ENCODE data around the gene MSH3.
"Not testable (repeated sequence)": the region's sequence is repeated elsewhere in the genome, so short reads cannot be mapped to it uniquely, and the experiment has no call there.

The MSH3 gene

GRCh38 chr5:80799041-80799440 lies 144.6 kb downstream of the MSH3 start:
- DNase-seq, result no peak

DNA sequence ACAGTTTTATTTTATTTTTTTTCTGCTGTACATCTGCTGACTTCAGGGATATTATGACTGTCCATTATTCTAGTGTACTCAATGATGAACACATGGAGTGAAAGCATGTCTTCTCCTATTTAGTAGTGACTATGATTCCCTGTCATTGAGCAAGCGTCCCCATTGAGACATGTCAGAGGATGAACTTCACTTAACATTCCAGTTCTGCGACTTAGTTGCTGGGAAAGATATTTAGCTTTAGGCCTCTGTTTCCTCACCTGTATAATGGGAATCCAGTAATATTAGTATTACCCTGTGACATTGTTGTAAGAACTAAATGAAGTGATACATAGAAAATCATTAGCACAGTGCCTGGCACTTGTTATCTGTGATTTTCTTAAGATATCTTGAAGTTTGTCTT lies 145.1 kb downstream of the MSH3 start:
- no peak for DNase-seq

- no peak for DNase-seq
Measured at GRCh38 chr5:80804332-80804731, 149.9 kb downstream of the MSH3 start.

DNA sequence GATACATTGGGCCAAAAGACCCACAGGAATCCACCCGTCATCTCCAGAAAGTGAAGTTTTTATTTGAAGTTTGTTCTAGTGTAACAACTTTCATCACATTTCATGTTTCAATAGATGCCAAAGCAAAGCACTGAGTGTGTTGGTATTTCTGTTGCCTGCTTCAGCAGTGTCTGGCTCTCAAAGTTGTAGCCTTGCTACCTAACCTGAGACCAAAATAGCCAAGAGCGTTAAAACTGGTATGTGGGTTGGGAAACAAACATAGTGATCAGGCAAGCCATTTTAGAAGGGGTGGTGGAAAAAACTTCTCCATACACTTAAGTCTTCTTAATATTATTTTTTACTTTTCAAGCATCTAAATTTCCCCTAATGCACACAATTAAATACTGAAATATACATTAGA lies 150.6 kb downstream of the MSH3 start:
- no peak for DNase-seq

- no peak for DNase-seq
Measured at GRCh38 chr5:80806929-80807328, 152.5 kb downstream of the MSH3 start.

- no peak for DNase-seq
Measured at GRCh38 chr5:80809451-80809850, 155.0 kb downstream of the MSH3 start.

DNA sequence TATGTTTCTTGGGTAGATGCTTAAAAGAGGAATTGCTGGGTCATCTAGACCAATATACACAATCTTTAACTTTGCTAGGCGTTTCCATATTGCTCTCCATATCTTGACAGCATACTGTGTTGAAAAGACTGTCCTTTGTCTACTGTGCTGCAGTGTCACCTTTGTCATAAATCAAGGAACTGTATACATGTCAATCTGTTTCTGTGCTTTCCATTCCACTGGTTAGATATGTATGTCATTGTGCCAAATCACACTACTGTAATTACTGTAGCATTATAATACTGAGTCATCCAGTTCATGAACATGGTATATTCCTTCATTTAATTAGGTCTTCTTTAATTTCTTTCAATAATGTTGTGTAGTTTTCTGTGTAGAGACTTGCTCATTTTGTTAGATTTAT lies 156.0 kb downstream of the MSH3 start:
- DNase-seq, result no peak

DNA sequence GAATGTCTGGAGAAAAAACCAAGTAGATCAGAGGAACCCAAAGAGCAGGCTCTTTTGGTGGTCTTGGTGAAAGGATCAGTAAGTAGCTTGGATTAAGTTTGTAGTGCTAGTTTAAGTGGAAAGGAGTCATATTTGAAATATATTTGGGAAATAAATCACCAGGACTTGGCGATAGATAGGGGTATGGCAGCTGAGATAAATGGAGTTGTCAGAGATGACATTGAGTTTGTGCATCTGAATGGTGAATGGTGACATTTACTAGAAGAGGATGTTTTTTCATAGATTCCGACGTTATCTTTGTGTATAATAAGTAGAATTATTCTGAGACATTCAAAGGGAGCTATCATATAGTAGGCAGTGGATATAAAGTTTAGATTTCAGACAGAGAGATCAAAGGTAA lies 162.1 kb downstream of the MSH3 start:
- no peak for DNase-seq

- no peak for DNase-seq
Measured at GRCh38 chr5:80820685-80821084, 166.2 kb downstream of the MSH3 start.

DNA sequence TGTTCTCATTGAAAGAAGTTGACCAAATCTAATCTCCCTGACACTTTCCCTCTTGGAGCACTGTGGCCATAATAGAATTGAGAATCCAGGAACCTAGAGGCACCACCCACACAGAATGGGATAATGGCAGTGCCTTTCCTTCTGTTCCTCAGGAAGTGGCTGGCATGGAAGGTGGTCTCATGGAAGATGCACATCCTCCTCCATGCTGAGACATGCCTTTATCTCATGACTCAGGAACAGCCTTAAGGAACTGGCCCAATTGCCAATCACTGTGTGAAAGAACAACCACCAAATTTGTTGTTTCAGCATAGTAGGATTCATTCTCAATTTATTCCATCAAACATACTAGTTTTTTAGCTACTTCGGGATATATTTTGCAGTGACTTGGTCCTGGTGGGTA lies 168.2 kb downstream of the MSH3 start:
- DNase-seq, result no peak

DNA sequence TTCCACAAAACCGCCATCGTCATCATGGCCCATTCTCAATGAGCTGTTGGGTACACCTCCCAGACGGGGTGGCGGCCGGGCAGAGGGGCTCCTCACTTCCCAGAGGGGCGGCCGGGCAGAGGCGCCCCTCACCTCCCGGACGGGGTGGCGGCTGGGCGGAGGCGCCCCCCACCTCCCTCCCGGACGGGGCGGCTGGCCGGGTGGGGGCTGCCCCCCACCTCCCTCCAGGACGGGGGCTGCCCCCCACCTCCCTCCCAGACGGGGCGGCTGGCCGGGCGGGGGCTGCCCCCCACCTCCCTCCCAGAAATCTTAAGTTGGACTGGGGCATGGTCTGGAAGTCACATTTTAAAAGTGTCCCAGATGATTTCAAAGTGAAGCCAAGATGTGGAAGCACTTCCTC lies 169.7 kb downstream of the MSH3 start:
- DNase-seq, result not testable (repeated sequence)

DNA sequence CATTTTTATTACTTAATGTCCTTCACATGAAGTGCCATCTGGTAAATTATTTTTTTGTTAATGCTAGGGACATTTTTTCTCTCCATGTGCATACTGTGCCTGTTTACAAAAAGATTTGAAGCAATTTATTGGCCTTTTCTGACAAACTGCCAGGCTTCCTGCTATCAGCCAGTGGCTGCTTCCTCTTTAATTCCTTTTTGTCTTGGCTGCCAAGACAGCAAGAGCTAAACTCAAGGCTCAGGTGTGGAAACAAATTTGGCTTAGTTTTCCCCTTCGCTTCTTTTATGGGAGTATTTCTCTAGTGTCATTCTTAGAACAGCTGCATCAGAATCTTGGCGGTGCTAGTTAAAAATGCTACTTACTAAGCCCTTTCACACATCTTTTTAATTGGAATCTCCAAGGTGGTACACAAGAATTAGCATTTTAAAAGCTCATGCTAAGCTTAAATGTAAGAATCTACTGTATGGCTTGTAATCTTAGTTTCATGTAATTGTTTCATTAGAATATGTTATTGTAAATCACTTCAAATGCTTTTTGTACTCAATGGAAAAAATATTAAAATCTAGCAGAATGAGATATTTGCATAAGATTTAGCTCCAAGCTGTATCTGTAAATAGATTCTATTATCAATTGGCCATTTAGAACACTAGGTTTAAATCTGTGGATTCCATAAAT lies 171.5 kb downstream of the MSH3 start:
- DNase-seq, result no peak

DNA sequence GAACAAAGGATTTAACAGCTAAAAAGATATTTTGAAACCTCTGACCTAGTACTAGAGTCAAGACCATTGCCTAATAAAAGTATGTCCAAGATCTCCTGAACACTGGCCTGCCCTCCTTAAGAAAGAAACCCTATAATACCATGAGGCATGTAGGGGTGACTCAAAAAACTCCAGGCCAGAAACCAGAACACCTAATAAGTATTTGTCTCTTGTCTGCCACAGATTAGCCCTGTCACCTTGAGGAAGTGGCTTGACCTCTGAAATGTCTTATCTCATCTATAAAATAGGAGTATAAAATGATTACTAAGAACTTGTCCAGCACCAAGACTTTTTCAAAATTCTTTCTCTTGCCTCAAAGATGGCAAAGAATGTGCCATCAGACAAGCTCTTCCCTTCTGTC lies 180.3 kb downstream of the MSH3 start:
- DNase-seq, result no peak

DNA sequence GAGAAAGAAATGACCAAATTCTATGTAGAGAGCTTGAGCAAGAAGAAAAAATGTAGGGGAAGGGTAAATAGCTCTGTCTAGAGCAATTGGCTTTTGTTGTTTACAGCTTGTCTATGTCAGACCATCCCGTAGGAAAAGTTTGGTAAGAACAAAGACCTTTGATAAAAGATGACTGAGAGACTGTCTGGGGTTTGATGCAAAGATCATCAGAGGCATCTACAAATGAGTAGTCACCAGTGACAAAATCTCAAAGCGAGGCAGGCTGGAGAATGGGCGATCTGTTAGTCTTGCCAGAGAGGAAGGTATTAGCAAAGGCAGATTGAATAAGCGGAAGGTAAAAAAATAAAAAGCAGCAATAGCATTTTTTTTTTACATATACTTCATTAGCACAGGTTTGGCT lies 180.7 kb downstream of the MSH3 start:
- no peak for DNase-seq

- DNase-seq, result peak; percentile 34 to 44
Measured at GRCh38 chr5:80837679-80838078, 183.2 kb downstream of the MSH3 start.

- not testable (repeated sequence) for DNase-seq
Measured at GRCh38 chr5:80841026-80841797, 186.8 kb downstream of the MSH3 start.

DNA sequence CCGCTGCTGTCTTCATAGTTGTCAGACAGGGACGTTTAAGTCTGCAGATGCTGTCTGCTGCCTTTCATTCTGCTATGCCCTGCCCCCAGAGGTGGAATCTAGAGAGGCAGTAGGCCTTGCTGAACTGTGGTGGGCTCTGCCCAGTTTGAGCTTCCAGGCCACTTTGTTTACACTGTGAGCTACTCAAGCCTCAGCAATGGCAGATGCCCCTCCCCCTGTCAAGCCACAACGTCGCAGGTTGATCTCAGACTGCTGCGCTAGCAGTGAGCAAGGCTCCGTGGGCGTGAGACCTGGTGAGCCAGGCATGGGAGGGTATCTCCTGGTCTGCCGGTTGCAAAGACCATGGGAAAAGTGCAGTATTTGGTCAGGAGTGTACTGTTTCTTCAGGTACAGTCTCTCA lies 192.0 kb downstream of the MSH3 start:
- DNase-seq, result not testable (repeated sequence)

DNA sequence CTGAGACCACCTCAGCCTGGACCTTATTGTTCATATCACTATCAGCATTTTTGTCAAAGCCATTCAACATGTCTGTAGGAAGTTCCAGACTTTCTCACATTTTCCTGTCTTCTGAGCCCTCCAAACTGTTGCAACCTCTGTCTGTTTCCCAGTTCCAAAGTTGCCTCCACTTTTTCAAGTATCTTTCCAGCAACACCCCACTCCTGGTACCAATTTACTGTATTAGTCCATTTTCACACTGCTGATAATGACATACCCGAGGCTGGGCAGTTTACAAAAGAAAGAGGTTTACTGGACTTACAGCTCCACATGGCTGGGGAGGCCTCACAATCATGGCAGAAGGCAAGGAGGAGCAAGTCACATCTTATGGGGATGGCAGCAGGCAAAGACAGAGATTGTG lies 195.7 kb downstream of the MSH3 start:
- not testable (repeated sequence) for DNase-seq

DNA sequence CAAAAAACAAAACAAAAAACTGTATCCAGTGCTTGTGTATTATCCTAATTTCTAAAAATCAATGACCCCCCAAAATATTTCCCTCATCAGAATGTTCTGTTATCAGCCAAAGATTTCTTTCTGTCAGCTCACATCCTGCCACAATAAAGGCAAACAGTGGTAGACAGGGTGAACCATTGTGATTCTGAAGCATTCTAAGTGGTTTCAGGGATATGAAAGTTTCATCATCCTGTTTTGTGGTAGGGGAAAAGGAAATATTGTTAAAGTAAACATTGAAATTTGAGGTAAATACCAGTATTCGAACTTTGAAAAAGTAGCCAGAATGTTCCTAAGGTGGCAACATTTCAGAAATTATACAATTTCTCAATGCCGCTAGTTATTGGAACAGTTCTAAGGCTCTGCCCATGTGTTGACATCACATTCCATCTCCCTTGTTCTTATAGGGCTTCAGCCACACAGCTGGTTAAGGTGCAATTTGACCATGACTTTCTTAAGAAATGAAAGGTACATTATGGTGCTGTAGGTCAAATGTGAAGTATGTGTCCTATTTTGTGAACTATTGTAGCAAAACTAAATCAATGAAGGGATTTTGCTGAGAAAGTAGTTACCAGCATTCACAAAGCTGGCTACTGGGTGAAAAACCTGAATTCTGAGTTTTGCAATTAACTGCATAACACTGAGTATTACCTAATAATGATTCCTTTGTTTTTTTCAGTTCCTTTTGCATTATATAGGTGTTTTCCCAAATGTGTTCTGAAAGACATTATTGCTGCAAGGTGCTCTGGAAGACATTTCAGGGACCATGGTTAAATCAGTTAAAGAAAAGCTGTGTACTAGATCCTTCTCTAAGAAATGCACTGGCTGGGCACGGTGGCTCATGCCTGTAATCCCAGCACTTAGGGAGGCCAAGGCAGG lies 198.1 kb downstream of the MSH3 start:
- DNase-seq, result no peak

DNA sequence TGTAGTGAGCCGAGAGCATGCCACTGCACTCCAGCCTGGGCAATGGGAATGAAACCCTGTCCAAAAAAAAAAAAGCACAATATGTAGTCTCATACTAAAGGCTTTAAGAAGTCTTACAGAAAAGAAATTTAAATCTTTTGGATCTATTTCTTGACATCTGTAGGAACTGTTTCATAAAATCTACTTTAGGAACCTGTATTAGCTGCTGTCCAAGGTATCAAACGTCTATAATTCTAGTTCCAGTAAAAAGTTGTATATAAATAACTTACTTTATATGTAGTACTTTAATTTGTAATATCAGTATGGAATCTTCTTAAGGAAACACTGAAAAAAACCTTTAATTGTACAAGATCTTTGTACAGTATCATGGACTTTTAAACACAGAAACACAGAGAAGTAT lies 199.0 kb downstream of the MSH3 start:
- no peak for DNase-seq

DNA sequence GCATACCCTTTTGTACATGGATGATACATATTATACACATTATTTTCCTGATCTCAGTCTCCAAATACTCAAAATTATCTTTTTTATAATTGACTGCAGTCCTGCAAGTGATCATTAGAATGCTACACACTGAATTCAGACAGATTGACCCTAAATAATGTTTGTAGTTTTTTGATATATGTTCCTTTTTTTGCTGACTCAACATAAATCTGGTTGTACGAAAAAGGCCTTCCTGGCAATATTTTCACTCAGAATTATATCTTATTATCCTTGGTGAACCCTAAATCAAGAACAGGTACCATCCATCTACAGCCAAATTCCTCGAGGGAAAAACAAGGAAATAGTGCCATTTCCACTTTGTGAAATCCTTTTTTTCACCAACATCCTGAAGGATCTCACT lies 200.1 kb downstream of the MSH3 start:
- no peak for DNase-seq

- no peak for DNase-seq
Measured at GRCh38 chr5:80860924-80861613, 206.6 kb downstream of the MSH3 start.

GRCh38 chr5:80863708-80864107 lies 209.3 kb downstream of the MSH3 start:
- DNase-seq, result no peak
